GM19372 (cell line): ENCODE results near the gene PHEX.

ENCODE experiments used
- ATAC-seq: cut with Tn5 transposase; IDR thresholded peaks from one replicate; pipeline ENCODE4 v1.9.1; 2021; ENCODE audit warnings: mild to moderate bottlenecking, low read depth, moderate library complexity; ENCODE audit not compliant: unreplicated experiment

PHEX gene

GRCh38 chrX:22039541-22039940 is 7.4 kb downstream of the PHEX start:
- ATAC-seq: no peak

GRCh38 chrX:22040184-22040583 is 8.1 kb downstream of the PHEX start:
- no peak for ATAC-seq

- ATAC-seq: no peak
Measured at GRCh38 chrX:22041907-22042530, 9.9 kb downstream of the PHEX start.

- ATAC-seq: no peak
Measured at GRCh38 chrX:22043872-22044271, 11.7 kb downstream of the PHEX start.

- no peak for ATAC-seq
Measured at GRCh38 chrX:22047468-22047867, 15.3 kb downstream of the PHEX start.

- no peak for ATAC-seq
Measured at GRCh38 chrX:22053481-22053880, 21.4 kb downstream of the PHEX start.

- no peak for ATAC-seq
Measured at GRCh38 chrX:22056235-22056634, 24.1 kb downstream of the PHEX start.

GRCh38 chrX:22057667-22058066 is 25.5 kb downstream of the PHEX start:
- ATAC-seq: no peak

- no peak for ATAC-seq
Measured at GRCh38 chrX:22059775-22060174, 27.6 kb downstream of the PHEX start.

- no peak for ATAC-seq
Measured at GRCh38 chrX:22060415-22061280, 28.5 kb downstream of the PHEX start.

- ATAC-seq: peak; percentile 74
Measured at GRCh38 chrX:22063284-22063683, 31.2 kb downstream of the PHEX start.

GRCh38 chrX:22069586-22069985 is 37.5 kb downstream of the PHEX start:
- no peak for ATAC-seq

GRCh38 chrX:22073928-22074327 is 41.8 kb downstream of the PHEX start:
- no peak for ATAC-seq

GRCh38 chrX:22078117-22078516 is 46.0 kb downstream of the PHEX start:
- no peak for ATAC-seq

GRCh38 chrX:22081475-22082092 is 49.5 kb downstream of the PHEX start:
- ATAC-seq: no peak

GRCh38 chrX:22086003-22086402 is 53.9 kb downstream of the PHEX start:
- ATAC-seq: no peak

GRCh38 chrX:22087011-22087557 is 55.0 kb downstream of the PHEX start:
- no peak for ATAC-seq

GRCh38 chrX:22088326-22088725 is 56.2 kb downstream of the PHEX start:
- ATAC-seq: no peak

- ATAC-seq: no peak
Measured at GRCh38 chrX:22090181-22090580, 58.1 kb downstream of the PHEX start.

- no peak for ATAC-seq
Measured at GRCh38 chrX:22093550-22093949, 61.4 kb downstream of the PHEX start.

GRCh38 chrX:22095286-22095685 is 63.2 kb downstream of the PHEX start:
- no peak for ATAC-seq
